HepG2 (cell line): ENCODE results near the gene POLR2H. TPM values are rescaled to one million over a fixed set of nuclear protein-coding genes. Genes with fewer than 3 reads are reported as not detected.
A peak's percentile ranks its signal among the peaks of the same experiment; 100 is the strongest.

Source experiments
- MYC ChIP-seq: sonication (generic); formaldehyde crosslinking; IDR thresholded peaks from 2 replicates; pipeline ENCODE4 v1.9.0; 2021; ENCODE audit warnings: missing genetic modification reagents, borderline replicate concordance
- RBFOX2 ChIP-seq: fragments of 200-400 bp; formaldehyde crosslinking; IDR thresholded peaks from 2 replicates; pipeline ENCODE4 v1.6.1; 2017; ENCODE audit warnings: low read depth, mild to moderate bottlenecking, low read length
- SIN3A ChIP-seq: IDR thresholded peaks from 2 replicates; pipeline ENCODE4 v1.6.1; 2011; ENCODE audit warnings: low read depth, mild to moderate bottlenecking, control low read depth, low read length, borderline replicate concordance
- ZNF441 ChIP-seq: sonication (generic); formaldehyde crosslinking; IDR thresholded peaks from 2 replicates; pipeline ENCODE4 v1.7.0; 2021; ENCODE audit warnings: missing genetic modification reagents, borderline replicate concordance
- ZNF530 ChIP-seq: sonication (generic); formaldehyde crosslinking; IDR thresholded peaks from 2 replicates; pipeline ENCODE4 v1.5.0; 2020; ENCODE audit warnings: low read depth, mild to moderate bottlenecking, missing genetic modification reagents
- ZNF788 ChIP-seq: sonication (generic); formaldehyde crosslinking; IDR thresholded peaks from 2 replicates; pipeline ENCODE4 v1.5.0; 2020; ENCODE audit warnings: mild to moderate bottlenecking, missing genetic modification reagents, borderline replicate concordance
- ZSCAN12 ChIP-seq: sonication (generic); formaldehyde crosslinking; IDR thresholded peaks from 2 replicates; pipeline ENCODE4 v1.9.0; 2021; ENCODE audit warnings: mild to moderate bottlenecking, missing genetic modification reagents
- polyA plus RNA-seq, 8 experiments: library from polyadenylated mRNA; depleted of rRNA in 3 of 8; stranded (reverse) in 7 of 8; unstranded in 1 of 8; fragments of >200 nt; fragmentation: Illumina TruSeq in 4 of 8; extraction: Trizol in 4 of 8; gene quantifications; 2 replicates each; pipeline versions ENCODE4 v1.2.1 to v1.2.3, GENCODE V29; 2011 to 2016; ENCODE audit warnings: low read depth in 4 of 8, missing spikeins in 1 of 8, mixed read lengths in 1 of 8; ENCODE audit not compliant: insufficient read depth in 1 of 8
- total RNA-seq, 5 experiments: library from RNA; depleted of rRNA; stranded (reverse); fragments of >200 nt; fragmentation: Illumina TruSeq; extraction: Trizol; gene quantifications; 2 replicates each; pipeline ENCODE4 v1.2.3, GENCODE V29; 2016; ENCODE audit warnings: low read depth in 1 of 5
- TF ChIP-seq, protein P1 (sequence below): sonication (generic); formaldehyde crosslinking; IDR thresholded peaks from 2 replicates; pipeline ENCODE4 v1.4.0; 2020; ENCODE audit warnings: missing genetic modification reagents, borderline replicate concordance
- TF ChIP-seq, protein P2 (sequence below): sonication (generic); formaldehyde crosslinking; conservative IDR thresholded peaks from 2 replicates; pipeline ENCODE4 v1.8.0; 2022; ENCODE audit warnings: low read depth, missing genetic modification reagents
- TF ChIP-seq, protein P3 (sequence below): IDR thresholded peaks from 2 replicates; pipeline ENCODE4 v1.6.1; 2016; ENCODE audit warnings: low read depth
- TF ChIP-seq, protein P4 (sequence below), 2 experiments: fragments of 450-650 bp in 1 of 2; sonication (generic) in 1 of 2; formaldehyde crosslinking; IDR thresholded peaks; 2 replicates each; pipeline versions ENCODE4 v1.5.0 to v1.8.0; 2020 to 2022; ENCODE audit warnings: mild to moderate bottlenecking in 1 of 2, missing genetic modification reagents in 1 of 2
- TF ChIP-seq, protein P5 (sequence below): sonication (generic); formaldehyde crosslinking; IDR thresholded peaks from 2 replicates; pipeline ENCODE4 v1.4.0; 2020; ENCODE audit warnings: missing genetic modification reagents, borderline replicate concordance
- TF ChIP-seq, protein P6 (sequence below): IDR thresholded peaks from 2 replicates; pipeline ENCODE4 v1.6.1; 2016; ENCODE audit warnings: missing compliant biosample characterization, missing genetic modification reagents, borderline replicate concordance

Gene POLR2H
- total and polyA plus RNA-seq, 2 of the 13 experiments (the other 11 are each of a cell fraction or from before 2014, with no cell fraction given), result 118 to 194 TPM

DNA sequence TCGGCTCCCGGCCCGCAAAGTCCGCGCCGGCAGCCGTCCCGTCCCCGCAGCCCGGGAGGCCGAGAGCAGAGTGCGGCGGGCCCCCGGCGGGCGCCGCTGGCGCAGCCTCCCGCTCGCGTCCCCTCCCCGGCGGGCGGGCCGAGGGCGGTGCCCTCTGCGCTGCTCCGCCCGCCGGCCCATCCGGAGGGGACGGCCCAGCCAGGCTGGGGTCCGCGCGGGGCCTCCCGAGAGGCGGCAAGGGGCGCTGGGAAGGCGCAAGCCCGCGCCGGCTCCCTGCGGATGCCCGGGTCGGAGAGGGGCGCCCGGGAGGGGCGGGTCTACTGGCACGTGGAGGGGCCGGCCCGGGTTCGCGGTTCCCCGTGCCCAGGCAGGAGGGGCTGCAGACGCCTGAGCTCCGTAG is at the start of gene POLR2H, which contains the start of gene CLCN2 (continued):
- TF ChIP-seq, protein P1, sequence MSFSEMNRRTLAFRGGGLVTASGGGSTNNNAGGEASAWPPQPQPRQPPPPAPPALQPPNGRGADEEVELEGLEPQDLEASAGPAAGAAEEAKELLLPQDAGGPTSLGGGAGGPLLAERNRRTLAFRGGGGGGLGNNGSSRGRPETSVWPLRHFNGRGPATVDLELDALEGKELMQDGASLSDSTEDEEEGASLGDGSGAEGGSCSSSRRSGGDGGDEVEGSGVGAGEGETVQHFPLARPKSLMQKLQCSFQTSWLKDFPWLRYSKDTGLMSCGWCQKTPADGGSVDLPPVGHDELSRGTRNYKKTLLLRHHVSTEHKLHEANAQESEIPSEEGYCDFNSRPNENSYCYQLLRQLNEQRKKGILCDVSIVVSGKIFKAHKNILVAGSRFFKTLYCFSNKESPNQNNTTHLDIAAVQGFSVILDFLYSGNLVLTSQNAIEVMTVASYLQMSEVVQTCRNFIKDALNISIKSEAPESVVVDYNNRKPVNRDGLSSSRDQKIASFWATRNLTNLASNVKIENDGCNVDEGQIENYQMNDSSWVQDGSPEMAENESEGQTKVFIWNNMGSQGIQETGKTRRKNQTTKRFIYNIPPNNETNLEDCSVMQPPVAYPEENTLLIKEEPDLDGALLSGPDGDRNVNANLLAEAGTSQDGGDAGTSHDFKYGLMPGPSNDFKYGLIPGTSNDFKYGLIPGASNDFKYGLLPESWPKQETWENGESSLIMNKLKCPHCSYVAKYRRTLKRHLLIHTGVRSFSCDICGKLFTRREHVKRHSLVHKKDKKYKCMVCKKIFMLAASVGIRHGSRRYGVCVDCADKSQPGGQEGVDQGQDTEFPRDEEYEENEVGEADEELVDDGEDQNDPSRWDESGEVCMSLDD, result 0 out of 2 replicates have a peak, but pooled peaks have one; percentile 30
- peak; percentile 74; the same call in 1 of the 2 replicates for TF ChIP-seq MYC
- TF ChIP-seq RBFOX2, result peak; percentile 88
- TF ChIP-seq, protein P2, sequence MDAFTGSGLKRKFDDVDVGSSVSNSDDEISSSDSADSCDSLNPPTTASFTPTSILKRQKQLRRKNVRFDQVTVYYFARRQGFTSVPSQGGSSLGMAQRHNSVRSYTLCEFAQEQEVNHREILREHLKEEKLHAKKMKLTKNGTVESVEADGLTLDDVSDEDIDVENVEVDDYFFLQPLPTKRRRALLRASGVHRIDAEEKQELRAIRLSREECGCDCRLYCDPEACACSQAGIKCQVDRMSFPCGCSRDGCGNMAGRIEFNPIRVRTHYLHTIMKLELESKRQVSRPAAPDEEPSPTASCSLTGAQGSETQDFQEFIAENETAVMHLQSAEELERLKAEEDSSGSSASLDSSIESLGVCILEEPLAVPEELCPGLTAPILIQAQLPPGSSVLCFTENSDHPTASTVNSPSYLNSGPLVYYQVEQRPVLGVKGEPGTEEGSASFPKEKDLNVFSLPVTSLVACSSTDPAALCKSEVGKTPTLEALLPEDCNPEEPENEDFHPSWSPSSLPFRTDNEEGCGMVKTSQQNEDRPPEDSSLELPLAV (CRISPR knock-in tag), result no peak
- TF ChIP-seq ZNF530, result no peak
- TF ChIP-seq, protein P3, sequence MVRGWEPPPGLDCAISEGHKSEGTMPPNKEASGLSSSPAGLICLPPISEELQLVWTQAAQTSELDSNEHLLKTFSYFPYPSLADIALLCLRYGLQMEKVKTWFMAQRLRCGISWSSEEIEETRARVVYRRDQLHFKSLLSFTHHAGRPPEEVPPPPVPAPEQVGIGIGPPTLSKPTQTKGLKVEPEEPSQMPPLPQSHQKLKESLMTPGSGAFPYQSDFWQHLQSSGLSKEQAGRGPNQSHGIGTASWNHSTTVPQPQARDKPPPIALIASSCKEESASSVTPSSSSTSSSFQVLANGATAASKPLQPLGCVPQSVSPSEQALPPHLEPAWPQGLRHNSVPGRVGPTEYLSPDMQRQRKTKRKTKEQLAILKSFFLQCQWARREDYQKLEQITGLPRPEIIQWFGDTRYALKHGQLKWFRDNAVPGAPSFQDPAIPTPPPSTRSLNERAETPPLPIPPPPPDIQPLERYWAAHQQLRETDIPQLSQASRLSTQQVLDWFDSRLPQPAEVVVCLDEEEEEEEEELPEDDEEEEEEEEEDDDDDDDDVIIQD (CRISPR knock-in tag), result no peak
- no peak for TF ChIP-seq ZNF441 (CRISPR knock-in tag)
- TF ChIP-seq, protein P4, sequence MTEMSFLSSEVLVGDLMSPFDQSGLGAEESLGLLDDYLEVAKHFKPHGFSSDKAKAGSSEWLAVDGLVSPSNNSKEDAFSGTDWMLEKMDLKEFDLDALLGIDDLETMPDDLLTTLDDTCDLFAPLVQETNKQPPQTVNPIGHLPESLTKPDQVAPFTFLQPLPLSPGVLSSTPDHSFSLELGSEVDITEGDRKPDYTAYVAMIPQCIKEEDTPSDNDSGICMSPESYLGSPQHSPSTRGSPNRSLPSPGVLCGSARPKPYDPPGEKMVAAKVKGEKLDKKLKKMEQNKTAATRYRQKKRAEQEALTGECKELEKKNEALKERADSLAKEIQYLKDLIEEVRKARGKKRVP (CRISPR knock-in tag; IDR thresholded peaks at IDR 0.05), result no peak
- TF ChIP-seq ZSCAN12 (CRISPR knock-in tag), result no peak
- TF ChIP-seq ZNF788 (CRISPR knock-in tag), result no peak; the same call in 1 of the 2 replicates
- TF ChIP-seq SIN3A, result 0 out of 2 replicates have a peak, but pooled peaks have one; percentile 44
- TF ChIP-seq, protein P5, sequence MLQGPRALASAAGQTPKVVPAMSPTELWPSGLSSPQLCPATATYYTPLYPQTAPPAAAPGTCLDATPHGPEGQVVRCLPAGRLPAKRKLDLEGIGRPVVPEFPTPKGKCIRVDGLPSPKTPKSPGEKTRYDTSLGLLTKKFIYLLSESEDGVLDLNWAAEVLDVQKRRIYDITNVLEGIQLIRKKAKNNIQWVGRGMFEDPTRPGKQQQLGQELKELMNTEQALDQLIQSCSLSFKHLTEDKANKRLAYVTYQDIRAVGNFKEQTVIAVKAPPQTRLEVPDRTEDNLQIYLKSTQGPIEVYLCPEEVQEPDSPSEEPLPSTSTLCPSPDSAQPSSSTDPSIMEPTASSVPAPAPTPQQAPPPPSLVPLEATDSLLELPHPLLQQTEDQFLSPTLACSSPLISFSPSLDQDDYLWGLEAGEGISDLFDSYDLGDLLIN (CRISPR knock-in tag), result no peak
- TF ChIP-seq, protein P6, sequence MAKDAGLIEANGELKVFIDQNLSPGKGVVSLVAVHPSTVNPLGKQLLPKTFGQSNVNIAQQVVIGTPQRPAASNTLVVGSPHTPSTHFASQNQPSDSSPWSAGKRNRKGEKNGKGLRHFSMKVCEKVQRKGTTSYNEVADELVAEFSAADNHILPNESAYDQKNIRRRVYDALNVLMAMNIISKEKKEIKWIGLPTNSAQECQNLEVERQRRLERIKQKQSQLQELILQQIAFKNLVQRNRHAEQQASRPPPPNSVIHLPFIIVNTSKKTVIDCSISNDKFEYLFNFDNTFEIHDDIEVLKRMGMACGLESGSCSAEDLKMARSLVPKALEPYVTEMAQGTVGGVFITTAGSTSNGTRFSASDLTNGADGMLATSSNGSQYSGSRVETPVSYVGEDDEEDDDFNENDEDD (CRISPR knock-in tag), result 0 out of 2 replicates have a peak, but pooled peaks have one; percentile 15
